Activated CD8-positive, alpha-beta T cell treated with anti-CD3 and anti-CD28 coated beads, Interleukin-2, amount 10 ng/mL, durations not matched to agents 7 days and 5 days (primary cell): ENCODE data around the gene ABCD2. TPM values are rescaled to one million over a fixed set of nuclear protein-coding genes. Genes with fewer than 3 reads are reported as not detected.
A peak's percentile ranks its signal among the peaks of the same experiment; 100 is the strongest.

Experiments
- ATAC-seq: fragments of 150-1000 bp; cut with Tn5 transposase; one replicate; pipeline ENCODE4 v1.10.0; 2021; ENCODE audit warnings: moderate library complexity
- CTCF ChIA-PET: fragments of 350-600 bp; sonication (Branson Sonifier 250); formaldehyde crosslinking; loops from one replicate; lab custom pipeline; 2021; ENCODE audit warnings: antibody characterized with exemption; lab: Charles Lee
- POLR2A ChIA-PET: fragments of 350-600 bp; sonication (Branson Sonifier 250); formaldehyde crosslinking; loops from one replicate; lab custom pipeline; 2021; ENCODE audit warnings: antibody characterized with exemption; lab: Charles Lee
- DNase-seq: peaks from one replicate; pipeline ENCODE4 v3.0.0-alpha.2; 2020
- H3K27ac Mint-ChIP-seq: one replicate; pipeline ENCODE4 v1.8.0; 2021; ENCODE audit warnings: mild to moderate bottlenecking, mixed read lengths
- H3K27me3 Mint-ChIP-seq: one replicate; pipeline ENCODE4 v1.8.0; 2021; ENCODE audit warnings: low read depth, mixed read lengths
- H3K36me3 Mint-ChIP-seq: one replicate; pipeline ENCODE4 v1.8.0; 2021; ENCODE audit warnings: low read depth, mixed read lengths
- H3K4me1 Mint-ChIP-seq: one replicate; pipeline ENCODE4 v1.8.0; 2021; ENCODE audit warnings: low read depth, mixed read lengths
- H3K4me3 Mint-ChIP-seq: one replicate; pipeline ENCODE4 v1.8.0; 2021; ENCODE audit warnings: mild to moderate bottlenecking, mixed read lengths
- H3K9me3 Mint-ChIP-seq: one replicate; pipeline ENCODE4 v1.8.0; 2022; ENCODE audit warnings: mixed read lengths; ENCODE audit not compliant: insufficient read depth
- total RNA-seq, 2 experiments: library from RNA; stranded (reverse); gene quantifications; one replicate each; pipeline ENCODE4 v1.2.3, GENCODE V29; 2021

ABCD2 gene
- total RNA-seq = 10 to 100 TPM; 22.5 to 24.4 TPM

DNA sequence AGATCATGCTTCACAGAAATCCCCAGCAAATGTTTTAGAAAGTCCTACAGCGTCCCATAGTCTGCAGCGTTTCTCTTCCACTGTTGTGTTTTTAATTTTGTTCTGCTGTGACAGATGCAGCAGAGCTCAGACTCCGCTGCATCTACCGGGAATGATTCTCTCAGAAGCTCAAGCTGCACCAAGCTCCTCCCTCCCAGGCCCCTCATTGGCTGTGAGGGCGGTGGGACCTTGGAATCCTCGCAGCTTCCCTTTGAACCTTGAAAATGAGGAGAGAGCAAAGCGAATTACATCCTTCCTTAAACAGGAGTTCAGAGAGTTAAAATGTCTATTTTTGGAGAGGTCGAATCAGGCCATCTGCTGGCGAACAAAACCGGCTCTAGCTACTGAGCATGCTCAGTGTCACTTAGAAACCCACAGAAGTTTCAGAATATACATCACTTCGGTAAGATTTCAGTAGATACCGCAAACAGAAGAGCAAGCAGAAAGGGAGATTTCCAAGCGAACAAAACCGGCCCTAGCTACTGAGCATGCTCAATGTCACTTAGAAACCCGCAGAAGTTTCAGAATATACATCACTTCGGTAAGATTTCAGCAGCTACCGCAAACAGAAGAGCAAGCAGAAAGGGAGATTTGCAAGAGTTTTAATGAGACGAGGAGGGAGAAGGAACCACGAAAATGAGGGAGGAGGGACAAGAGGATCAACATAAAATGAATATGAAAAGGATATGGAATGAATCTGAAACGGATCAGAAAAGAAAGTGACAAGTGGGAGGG lies at the start of gene ABCD2:
Gene ABCD2, minus strand, starts transcription at position 144 of the 774 bp plus-strand sequence. CDS start 188 bp downstream, outside the sequence.
- Mint-ChIP-seq H3K9me3 (no peaks in the 10 kb centered on the region), H3K27me3 (no peaks in the 10 kb centered on the region), H3K4me3 (no peak within 1 kb of the TSS), H3K27ac (no peak within 1 kb of the TSS), H3K36me3 (peaks cover 27% of the 10 kb centered on the region), H3K4me1 (peaks cover 28% of the 10 kb centered on the region)
- POLR2A ChIA-PET = interaction anchor here (0.6 to 3.5 kb wide), 18 partner anchors 9 to 486 kb away, joined by 3 to 62 read pairs (median 4); partner anchors contain the start of genes KIF21A and SLC2A13
- DNase-seq = peak; percentile 91
- CTCF ChIA-PET = interaction anchor here (0.8 to 3.8 kb wide), 22 partner anchors 9 to 488 kb away, joined by 3 to 49 read pairs (median 6); no protein-coding TSS in a partner anchor
- peak; percentile 86 for ATAC-seq

DNA sequence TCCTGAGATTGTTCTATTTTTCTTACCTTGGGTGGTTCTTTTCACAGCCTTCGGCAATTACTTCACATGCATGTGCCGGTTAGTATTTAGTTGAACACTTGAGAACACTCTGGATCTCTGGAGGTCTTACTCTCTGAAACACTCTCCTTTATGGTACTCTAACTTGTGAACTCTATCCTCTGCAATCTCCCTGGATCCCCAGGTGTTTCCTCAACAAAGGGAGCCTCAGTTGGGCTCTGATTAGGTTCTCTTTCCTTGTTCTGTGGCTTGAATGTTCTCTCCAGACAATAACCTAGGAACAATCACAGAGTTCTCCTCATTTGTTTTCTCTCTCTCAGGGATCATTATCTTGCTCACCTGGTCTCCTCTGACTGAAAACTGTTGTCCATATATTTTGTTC lies 40.5 kb upstream of the ABCD2 start:
- CTCF ChIA-PET = no interaction called here
- ATAC-seq (no peak), DNase-seq (no peak)
- H3K27ac Mint-ChIP-seq = no peak overlapping the region
- peaks cover 9% of the 10 kb centered on the region for H3K36me3 Mint-ChIP-seq
- peaks cover 23% of the 10 kb centered on the region for H3K9me3 Mint-ChIP-seq
- peaks cover 14% of the 10 kb centered on the region for H3K4me1 Mint-ChIP-seq
- H3K27me3 Mint-ChIP-seq = no peaks in the 10 kb centered on the region
- POLR2A ChIA-PET = no interaction called here
- no peak overlapping the region for H3K4me3 Mint-ChIP-seq

DNA sequence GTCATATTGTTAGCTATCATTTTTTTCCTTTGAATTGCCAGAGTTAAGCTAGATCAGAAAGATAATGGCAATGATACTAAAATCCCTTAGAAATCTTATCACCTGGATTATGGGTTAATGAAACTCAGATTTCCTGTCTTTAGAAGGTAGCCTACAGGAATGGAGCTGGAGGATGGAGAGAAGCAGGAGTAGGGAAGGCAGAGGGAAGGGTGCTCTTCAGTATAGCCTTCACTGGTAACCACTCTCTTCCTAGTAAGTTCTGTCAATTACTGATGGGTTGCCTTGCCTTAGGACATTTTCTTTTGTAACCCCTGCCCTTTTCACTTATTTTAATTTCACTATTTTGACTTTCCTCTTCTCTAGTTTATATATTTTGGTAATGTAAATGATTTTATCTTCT lies 27.8 kb upstream of the ABCD2 start:
- DNase-seq = no peak
- Mint-ChIP-seq H3K27ac (no peak overlapping the region), H3K36me3 (peaks cover 6% of the 10 kb centered on the region), H3K4me1 (peaks cover 19% of the 10 kb centered on the region), H3K27me3 (no peaks in the 10 kb centered on the region), H3K9me3 (no peaks in the 10 kb centered on the region), H3K4me3 (no peak overlapping the region)
- CTCF ChIA-PET = interaction anchor here (1.1 kb wide), 1 partner anchor 16 kb away, joined by 3 read pairs; no protein-coding TSS in a partner anchor
- ATAC-seq = no peak
- POLR2A ChIA-PET = no interaction called here

GRCh38 chr12:39646963-39647362 lies 27.4 kb upstream of the ABCD2 start:
- POLR2A ChIA-PET = no interaction called here
- peaks cover 6% of the 10 kb centered on the region for H3K36me3 Mint-ChIP-seq

DNA sequence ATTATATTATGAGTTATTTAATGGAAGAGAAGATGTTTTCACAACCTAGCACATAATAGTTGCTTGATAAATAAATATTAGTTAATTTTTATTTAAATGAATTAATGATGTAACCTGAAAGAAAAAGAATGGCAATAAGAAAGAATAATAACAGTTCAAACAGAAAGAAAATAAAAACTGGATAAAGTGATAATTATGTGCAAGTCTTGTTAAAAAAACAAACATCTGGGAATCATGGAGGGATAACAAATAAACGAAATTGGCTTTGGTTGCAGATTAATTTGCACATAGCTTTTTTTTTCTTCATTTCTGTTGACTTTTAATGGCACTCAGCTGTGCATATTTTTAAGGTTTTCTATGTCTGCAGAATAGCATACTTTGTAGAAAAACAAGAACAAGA lies 23.4 kb upstream of the ABCD2 start:
- Mint-ChIP-seq H3K4me1 (peaks cover 11% of the 10 kb centered on the region), H3K9me3 (no peaks in the 10 kb centered on the region), H3K4me3 (no peak overlapping the region), H3K36me3 (peaks cover 4% of the 10 kb centered on the region), H3K27me3 (no peaks in the 10 kb centered on the region), H3K27ac (no peak overlapping the region)
- DNase-seq = no peak
- ATAC-seq = no peak
- CTCF ChIA-PET = interaction anchor here (1.3 kb wide), 1 partner anchor 23 kb away, joined by 4 read pairs; the partner anchor contains the start of gene ABCD2
- POLR2A ChIA-PET = no interaction called here

More at GRCh38 chr12:39646963-39647362, 27.4 kb upstream of the ABCD2 start:
- DNase-seq (no peak), ATAC-seq (no peak)
- no peaks in the 10 kb centered on the region for H3K9me3 Mint-ChIP-seq
- no peak overlapping the region for H3K27ac Mint-ChIP-seq
- H3K4me1 Mint-ChIP-seq = peaks cover 19% of the 10 kb centered on the region
- H3K4me3 Mint-ChIP-seq = no peak overlapping the region
- CTCF ChIA-PET = interaction anchor here (1.1 kb wide), 1 partner anchor 16 kb away, joined by 3 read pairs; no protein-coding TSS in a partner anchor
- H3K27me3 Mint-ChIP-seq = no peaks in the 10 kb centered on the region

GRCh38 chr12:39638840-39639239 lies 19.2 kb upstream of the ABCD2 start:
- no peaks in the 10 kb centered on the region for H3K4me1 Mint-ChIP-seq
- ChIA-PET CTCF (no interaction called here), POLR2A (no interaction called here)
- peaks cover 10% of the 10 kb centered on the region for H3K36me3 Mint-ChIP-seq
- no peaks in the 10 kb centered on the region for H3K9me3 Mint-ChIP-seq
- H3K27me3 Mint-ChIP-seq = no peaks in the 10 kb centered on the region
- no peak for DNase-seq
- no peak overlapping the region for H3K4me3 Mint-ChIP-seq
- no peak for ATAC-seq
- no peak overlapping the region for H3K27ac Mint-ChIP-seq

GRCh38 chr12:39638178-39638577 lies 18.6 kb upstream of the ABCD2 start:
- DNase-seq (no peak), ATAC-seq (no peak)
- CTCF ChIA-PET = no interaction called here
- no peak overlapping the region for H3K27ac Mint-ChIP-seq
- no peaks in the 10 kb centered on the region for H3K4me1 Mint-ChIP-seq
- H3K36me3 Mint-ChIP-seq = peaks cover 11% of the 10 kb centered on the region
- H3K4me3 Mint-ChIP-seq = no peak overlapping the region
- POLR2A ChIA-PET = no interaction called here
- H3K9me3 Mint-ChIP-seq = no peaks in the 10 kb centered on the region
- H3K27me3 Mint-ChIP-seq = no peaks in the 10 kb centered on the region

DNA sequence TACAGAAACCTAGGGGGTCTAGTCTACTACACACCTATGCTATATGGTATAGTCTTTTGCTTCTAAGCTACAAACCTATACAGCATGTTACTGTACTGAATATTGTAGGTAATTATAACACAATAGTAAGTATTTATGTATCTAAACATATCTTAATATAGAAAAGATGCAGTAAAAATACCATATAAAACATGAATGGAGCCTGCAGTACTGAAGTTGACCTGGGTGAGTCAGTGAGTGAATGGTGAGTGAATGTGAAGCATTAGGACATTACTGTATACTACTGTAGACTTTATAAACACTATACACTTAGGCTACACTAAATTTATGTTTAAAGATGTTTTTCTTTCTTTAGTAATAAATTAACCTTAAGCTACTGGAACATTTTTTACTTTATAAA lies 13.1 kb upstream of the ABCD2 start:
- Mint-ChIP-seq H3K27ac (no peak overlapping the region), H3K4me3 (no peak overlapping the region), H3K27me3 (no peaks in the 10 kb centered on the region), H3K4me1 (peaks cover 30% of the 10 kb centered on the region), H3K9me3 (peaks cover 7% of the 10 kb centered on the region), H3K36me3 (peaks cover 29% of the 10 kb centered on the region)
- DNase-seq (no peak), ATAC-seq (no peak)
- POLR2A ChIA-PET = interaction anchor here (1.8 kb wide), 1 partner anchor 13 kb away, joined by 6 read pairs; the partner anchor contains the start of gene ABCD2
- CTCF ChIA-PET = interaction anchor here (0.7 to 1.5 kb wide), 3 partner anchors 11 to 59 kb away, joined by 4 to 5 read pairs (median 4); partner anchors contain the start of gene ABCD2

GRCh38 chr12:39628836-39629235 lies 9.2 kb upstream of the ABCD2 start:
- peak overlapping the region; percentile 68 for H3K4me3 Mint-ChIP-seq
- ATAC-seq (peak; percentile 95), DNase-seq (peak; percentile 37)
- H3K36me3 Mint-ChIP-seq = peaks cover 32% of the 10 kb centered on the region
- peak overlapping the region; percentile 92 for H3K27ac Mint-ChIP-seq
- POLR2A ChIA-PET = interaction anchor here (1.1 to 2.6 kb wide), 4 partner anchors 8 to 57 kb away, joined by 3 to 62 read pairs (median 8); partner anchors contain the start of gene ABCD2
- H3K4me1 Mint-ChIP-seq = peaks cover 59% of the 10 kb centered on the region
- H3K9me3 Mint-ChIP-seq = peaks cover 7% of the 10 kb centered on the region
- H3K27me3 Mint-ChIP-seq = no peaks in the 10 kb centered on the region
- CTCF ChIA-PET = interaction anchor here (1.0 to 2.6 kb wide), 6 partner anchors 8 to 63 kb away, joined by 3 to 33 read pairs (median 5); partner anchors contain the start of gene ABCD2

DNA sequence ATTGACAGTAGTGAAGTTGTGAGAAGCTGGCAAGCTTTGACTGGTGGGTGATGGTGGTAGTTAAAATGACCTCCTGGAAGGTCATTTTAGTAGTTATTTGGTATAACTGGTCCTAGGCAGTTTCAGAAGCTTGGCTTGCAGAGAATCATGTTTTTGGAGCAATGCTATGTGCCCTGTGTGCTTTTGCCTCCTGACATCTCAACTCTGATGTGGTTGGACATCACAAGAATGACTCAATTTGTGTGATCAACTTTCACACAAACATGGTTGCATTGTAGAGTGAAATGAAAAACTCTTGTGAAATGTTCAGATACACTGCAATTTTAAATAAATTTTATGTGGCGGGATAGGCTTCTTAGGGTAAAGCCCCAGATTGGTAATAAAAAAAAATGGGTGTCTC lies 8.3 kb upstream of the ABCD2 start:
- peak overlapping the region; percentile 55 for H3K4me3 Mint-ChIP-seq

DNA sequence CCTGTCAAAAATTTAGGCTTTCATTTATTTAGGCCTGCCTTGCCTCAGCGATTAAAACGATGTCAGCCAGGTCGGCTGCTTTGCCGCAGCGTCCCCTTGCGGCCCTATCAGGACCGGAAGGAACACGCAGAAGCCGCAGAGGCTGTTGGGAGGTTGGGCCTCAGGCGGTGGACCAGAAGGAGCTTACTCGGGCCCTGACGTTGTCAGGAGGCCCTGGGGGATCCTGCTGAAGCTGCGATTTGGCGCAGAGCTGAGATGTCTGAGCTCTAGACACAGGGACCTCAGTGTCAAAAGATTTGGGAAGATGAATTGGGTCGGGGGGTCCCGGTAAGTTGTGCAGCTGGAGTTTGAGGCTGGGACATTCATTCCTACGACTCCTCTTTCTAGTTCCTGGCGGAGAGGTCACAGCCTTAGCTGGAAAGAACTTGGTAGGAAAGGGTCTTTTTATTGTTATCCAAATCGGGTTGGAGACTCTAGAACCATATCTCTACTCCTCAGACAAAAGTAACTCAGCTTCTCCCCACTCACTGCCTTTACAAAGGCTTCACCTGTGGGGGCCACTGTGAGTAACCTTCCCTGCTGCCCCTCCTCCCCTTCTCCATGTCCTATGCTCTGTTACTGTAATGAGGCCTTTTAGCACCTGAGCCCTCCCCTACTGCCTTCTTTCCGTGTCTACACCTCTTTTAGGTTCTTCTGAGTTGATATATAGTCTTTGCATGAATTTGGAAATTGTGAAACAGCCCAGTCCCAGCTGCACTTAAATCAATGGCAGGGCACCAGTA lies 6.6 kb upstream of the ABCD2 start:
- Mint-ChIP-seq H3K27ac (no peak overlapping the region), H3K4me1 (peaks cover 78% of the 10 kb centered on the region), H3K4me3 (no peak overlapping the region), H3K27me3 (no peaks in the 10 kb centered on the region), H3K36me3 (peaks cover 39% of the 10 kb centered on the region), H3K9me3 (peaks cover 7% of the 10 kb centered on the region)
- ChIA-PET CTCF (interaction anchor here (1.5 kb wide), 1 partner anchor 59 kb away, joined by 3 read pairs; no protein-coding TSS in a partner anchor), POLR2A (no interaction called here)
- DNase-seq = no peak
- ATAC-seq = no peak

More for the DNA sequence above, 8.3 kb upstream of the ABCD2 start:
- H3K4me1 Mint-ChIP-seq = peaks cover 64% of the 10 kb centered on the region
- H3K27ac Mint-ChIP-seq = peak overlapping the region; percentile 88
- DNase-seq (peak; percentile 30), ATAC-seq (peak; percentile 52)
- H3K9me3 Mint-ChIP-seq = peaks cover 7% of the 10 kb centered on the region
- H3K36me3 Mint-ChIP-seq = peaks cover 31% of the 10 kb centered on the region
- ChIA-PET CTCF (interaction anchor here (1.6 to 2.6 kb wide), 2 partner anchors 8 to 14 kb away, joined by 5 to 33 read pairs; partner anchors contain the start of gene ABCD2), POLR2A (interaction anchor here (0.6 to 2.6 kb wide), 2 partner anchors 8 to 15 kb away, joined by 3 to 62 read pairs; partner anchors contain the start of gene ABCD2)
- H3K27me3 Mint-ChIP-seq = no peaks in the 10 kb centered on the region
